ENCODE data around the gene CABP5. TPM values are rescaled to one million over a fixed set of nuclear protein-coding genes. Genes with fewer than 3 reads are reported as not detected.
"Not testable (repeated sequence)": the region's sequence is repeated elsewhere in the genome, so short reads cannot be mapped to it uniquely, and the experiment has no call there.

Gene CABP5
- total and polyA plus RNA-seq, 12 donors, result not detected

DNA sequence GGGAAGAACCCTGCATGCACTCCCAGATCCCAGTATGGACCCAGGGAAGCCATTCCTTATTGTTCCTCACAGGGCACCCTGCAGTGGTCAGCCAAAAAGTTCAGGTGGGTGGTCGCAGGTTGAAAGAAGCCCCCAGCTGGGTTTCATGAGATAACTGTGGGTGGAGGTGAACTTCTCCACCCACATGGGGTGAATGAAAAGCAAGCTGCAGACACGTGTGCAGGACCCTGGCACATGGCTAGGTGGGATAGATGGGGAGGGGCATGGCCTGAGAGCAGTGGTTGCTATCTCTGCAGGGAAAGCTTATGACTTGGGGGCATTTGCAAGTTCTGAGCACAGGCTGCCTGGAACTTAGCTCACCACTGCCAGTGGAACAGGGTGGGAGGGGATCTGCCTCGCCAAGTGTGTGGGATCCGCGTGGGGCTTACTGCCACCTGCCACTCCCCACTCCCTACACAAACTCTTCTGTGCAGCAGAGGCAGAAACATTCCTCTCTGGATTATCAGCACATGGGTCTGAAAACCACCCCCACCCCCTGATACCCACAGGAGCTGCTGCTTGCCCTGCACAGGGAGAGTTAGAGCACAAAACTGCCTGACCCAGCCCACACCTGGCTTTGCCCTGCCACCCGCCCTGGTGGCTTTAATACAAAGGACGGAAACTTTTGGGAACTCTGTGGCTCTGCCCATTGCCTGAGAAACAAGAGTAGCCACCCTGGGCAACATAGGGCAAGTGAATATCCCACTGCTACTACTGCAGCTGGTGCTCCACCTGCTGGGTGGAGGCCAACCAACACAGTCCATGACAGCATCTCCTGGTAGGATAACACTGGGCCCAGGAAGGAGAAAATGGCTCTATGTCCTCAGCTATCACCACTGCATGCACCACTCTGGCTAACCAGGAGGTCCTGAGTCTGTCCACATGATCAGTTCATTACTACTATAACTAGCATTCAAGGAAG, 42.3 kb upstream of the CABP5 start:
- DNase-seq, result no peak

DNA sequence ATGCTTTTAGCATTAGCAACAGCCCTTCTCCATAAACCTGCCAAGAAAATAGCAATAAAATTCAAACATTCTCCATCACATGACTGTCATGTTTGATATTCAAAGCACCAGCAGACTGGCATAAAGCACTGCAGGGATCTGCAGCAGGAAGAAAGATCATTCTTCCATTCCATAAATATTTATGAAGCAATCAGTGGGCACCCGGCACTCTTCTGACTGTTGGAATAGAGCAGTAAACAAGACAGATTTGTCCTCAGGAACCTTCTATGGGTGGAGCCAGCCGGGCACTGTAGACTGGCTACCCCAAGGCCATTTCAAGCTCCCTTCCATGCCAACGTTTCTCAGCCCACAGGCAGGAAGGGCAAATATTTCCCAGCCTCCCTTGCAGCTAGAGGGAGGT, 41.2 kb upstream of the CABP5 start:
- Histone ChIP-seq H3K4me1 (replicated peaks in 1 of 2) (peaks cover 0 to under 1% of the 10 kb centered on the region in 2 donors), H3K27me3 (no peaks in the 10 kb centered on the region), H3K9me3 (replicated peaks in 1 of 3) (no peaks in the 10 kb centered on the region), H3K27ac (no peak overlapping the region), H3K36me3 (replicated peaks in 1 of 2) (no peaks in the 10 kb centered on the region), H3K4me3 (no peak overlapping the region)
- TF ChIP-seq POLR2A (IDR thresholded peaks at IDR 0.05), result no peak
- TF ChIP-seq, protein P1, sequence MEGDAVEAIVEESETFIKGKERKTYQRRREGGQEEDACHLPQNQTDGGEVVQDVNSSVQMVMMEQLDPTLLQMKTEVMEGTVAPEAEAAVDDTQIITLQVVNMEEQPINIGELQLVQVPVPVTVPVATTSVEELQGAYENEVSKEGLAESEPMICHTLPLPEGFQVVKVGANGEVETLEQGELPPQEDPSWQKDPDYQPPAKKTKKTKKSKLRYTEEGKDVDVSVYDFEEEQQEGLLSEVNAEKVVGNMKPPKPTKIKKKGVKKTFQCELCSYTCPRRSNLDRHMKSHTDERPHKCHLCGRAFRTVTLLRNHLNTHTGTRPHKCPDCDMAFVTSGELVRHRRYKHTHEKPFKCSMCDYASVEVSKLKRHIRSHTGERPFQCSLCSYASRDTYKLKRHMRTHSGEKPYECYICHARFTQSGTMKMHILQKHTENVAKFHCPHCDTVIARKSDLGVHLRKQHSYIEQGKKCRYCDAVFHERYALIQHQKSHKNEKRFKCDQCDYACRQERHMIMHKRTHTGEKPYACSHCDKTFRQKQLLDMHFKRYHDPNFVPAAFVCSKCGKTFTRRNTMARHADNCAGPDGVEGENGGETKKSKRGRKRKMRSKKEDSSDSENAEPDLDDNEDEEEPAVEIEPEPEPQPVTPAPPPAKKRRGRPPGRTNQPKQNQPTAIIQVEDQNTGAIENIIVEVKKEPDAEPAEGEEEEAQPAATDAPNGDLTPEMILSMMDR (IDR thresholded peaks at IDR 0.05), result no peak
- intact Hi-C loops (cut with DNase I), result no loop called here
- peak in 4 of 7 donors; percentile 35 to 46 (median 38) for DNase-seq
- WGBS, 4 donors, result 37 to 56% (median 48%) methylated on average over 1 to 3 of the region's 3 CpGs

More for the DNA sequence above, 42.3 kb upstream of the CABP5 start:
- Histone ChIP-seq H3K9me3 (replicated peaks in 1 of 3) (no peaks in the 10 kb centered on the region), H3K4me1 (replicated peaks in 1 of 2) (peaks cover 0 to 4% of the 10 kb centered on the region in 2 donors), H3K27me3 (no peaks in the 10 kb centered on the region), H3K4me3 (no peak overlapping the region), H3K36me3 (replicated peaks in 1 of 2) (no peaks in the 10 kb centered on the region), H3K27ac (no peak overlapping the region)
- intact Hi-C loops (cut with DNase I), result no loop called here
- no peak for TF ChIP-seq POLR2A (IDR thresholded peaks at IDR 0.05)
- TF ChIP-seq, protein P1 (IDR thresholded peaks at IDR 0.05), result no peak
- WGBS, 4 donors, result 87 to 100% (median 96%) methylated on average over 7 of the region's 7 CpGs

DNA sequence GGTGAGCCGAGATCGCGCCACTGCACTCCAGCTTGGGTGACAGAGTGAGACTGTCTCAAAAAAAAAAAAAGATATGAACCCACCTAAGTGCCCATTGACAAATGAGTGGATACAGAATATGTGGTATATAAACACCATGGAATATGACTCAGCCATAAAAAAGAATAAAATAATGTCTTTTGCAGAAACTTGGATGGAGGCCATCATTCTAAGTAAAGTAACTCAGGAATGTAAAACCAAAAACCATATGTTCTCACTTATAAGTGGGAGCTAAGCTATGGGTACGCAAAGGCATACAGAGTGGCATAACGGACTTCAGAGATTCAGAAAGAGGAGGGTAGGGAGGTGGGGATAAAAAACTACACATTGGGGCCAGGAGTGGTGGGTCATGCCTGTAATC, 37.2 kb upstream of the CABP5 start:
- DNase-seq, result no peak
- Histone ChIP-seq H3K36me3 (replicated peaks in 1 of 2) (peaks cover 0 to 6% of the 10 kb centered on the region in 2 donors), H3K27me3 (no peaks in the 10 kb centered on the region), H3K4me3 (no peak overlapping the region), H3K4me1 (replicated peaks in 1 of 2) (no peaks in the 10 kb centered on the region), H3K9me3 (replicated peaks in 1 of 3) (no peaks in the 10 kb centered on the region), H3K27ac (no peak overlapping the region)
- 94 to 96% (median 95%) methylated on average over 5 of the region's 5 CpGs for WGBS, 4 donors
- intact Hi-C loops (cut with DNase I), result no loop called here
- no peak for TF ChIP-seq POLR2A (IDR thresholded peaks at IDR 0.05)
- TF ChIP-seq, protein P1 (IDR thresholded peaks at IDR 0.05), result no peak

DNA sequence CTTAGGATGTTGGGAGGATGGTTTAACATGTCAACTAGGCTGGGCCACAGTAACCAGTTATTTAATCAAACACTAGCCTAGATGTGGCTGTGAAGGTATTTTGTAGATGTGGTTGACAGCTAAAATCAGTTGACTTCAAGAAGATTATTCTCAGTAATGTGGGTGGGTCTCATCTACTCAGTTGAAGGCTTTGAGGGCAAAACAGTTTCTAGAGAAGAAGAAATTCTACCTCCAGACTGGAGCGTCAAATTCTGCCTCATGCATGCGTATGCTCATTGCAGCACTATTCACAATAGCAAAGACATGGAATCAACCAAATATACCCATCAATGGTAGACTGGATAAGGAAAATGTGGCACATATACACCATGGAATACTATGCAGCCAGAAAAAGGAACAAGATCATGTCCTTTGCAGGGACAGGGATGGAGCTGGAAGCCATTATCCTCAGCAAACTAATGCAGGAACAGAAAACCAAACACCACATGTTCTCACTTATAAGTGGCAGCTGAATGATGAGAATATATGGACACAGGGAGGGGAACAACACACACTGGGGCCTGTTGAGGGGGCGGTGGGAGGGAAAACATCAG, 26.4 kb upstream of the CABP5 start:
- intact Hi-C loops (cut with DNase I); H3K27ac ChIP-seq; H3K9me3 ChIP-seq (replicated peaks in 1 of 3); H3K27me3 ChIP-seq; H3K4me1 ChIP-seq (replicated peaks in 1 of 2); H3K36me3 ChIP-seq (replicated peaks in 1 of 2); H3K4me3 ChIP-seq; DNase-seq: not testable (repeated sequence)
- 94 to 100% (median 96%) methylated on average over 3 of the region's 3 CpGs for WGBS, 4 donors
